AG09309 (cell line): ENCODE data around the gene TMC1.

Experiments
- DNase-seq: peaks from one replicate; pipeline ENCODE4 v3.0.0-alpha.2; 2010; ENCODE audit warnings: low read depth
- H3K4me3 ChIP-seq: 2 replicates; pipeline ENCODE4 v1.5.1; 2011; ENCODE audit warnings: mild to moderate bottlenecking, low read depth, low read length, moderate library complexity; ENCODE audit not compliant: control insufficient read depth
- TF ChIP-seq, protein P1 (sequence below): IDR thresholded peaks from 2 replicates; pipeline ENCODE4 v1.5.1; 2011; ENCODE audit warnings: mild to moderate bottlenecking, low read depth, low read length, inconsistent platforms; ENCODE audit not compliant: insufficient read depth, control insufficient read depth; ENCODE audit errors: missing control alignments

Gene TMC1

DNA sequence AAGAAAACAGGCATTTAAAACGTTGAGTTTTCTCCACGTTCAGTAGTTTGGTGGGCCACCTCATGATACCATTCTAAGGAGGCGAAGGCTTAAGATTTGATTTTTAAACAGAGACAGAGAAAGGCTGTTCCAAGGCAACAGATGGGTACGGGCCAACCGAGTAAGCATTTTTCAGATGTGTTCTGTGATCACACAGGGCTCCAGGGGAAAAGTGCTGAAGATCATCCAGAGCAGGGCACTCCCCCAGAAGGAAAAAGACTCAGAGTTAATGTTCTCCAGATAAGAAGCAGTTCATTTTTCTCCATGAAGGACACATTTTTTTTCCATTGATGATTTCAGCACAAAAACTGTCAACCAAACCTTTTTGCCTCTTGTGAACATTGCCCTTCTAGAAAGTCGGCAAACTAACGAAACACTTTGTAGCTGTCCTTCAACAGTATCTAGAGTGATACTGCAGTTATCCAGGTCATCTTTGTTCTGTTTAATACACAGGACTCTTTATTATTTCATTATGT, 292.7 kb downstream of the TMC1 start:
- no peak for DNase-seq
- H3K4me3 ChIP-seq = no peak overlapping the region
- TF ChIP-seq, protein P1, sequence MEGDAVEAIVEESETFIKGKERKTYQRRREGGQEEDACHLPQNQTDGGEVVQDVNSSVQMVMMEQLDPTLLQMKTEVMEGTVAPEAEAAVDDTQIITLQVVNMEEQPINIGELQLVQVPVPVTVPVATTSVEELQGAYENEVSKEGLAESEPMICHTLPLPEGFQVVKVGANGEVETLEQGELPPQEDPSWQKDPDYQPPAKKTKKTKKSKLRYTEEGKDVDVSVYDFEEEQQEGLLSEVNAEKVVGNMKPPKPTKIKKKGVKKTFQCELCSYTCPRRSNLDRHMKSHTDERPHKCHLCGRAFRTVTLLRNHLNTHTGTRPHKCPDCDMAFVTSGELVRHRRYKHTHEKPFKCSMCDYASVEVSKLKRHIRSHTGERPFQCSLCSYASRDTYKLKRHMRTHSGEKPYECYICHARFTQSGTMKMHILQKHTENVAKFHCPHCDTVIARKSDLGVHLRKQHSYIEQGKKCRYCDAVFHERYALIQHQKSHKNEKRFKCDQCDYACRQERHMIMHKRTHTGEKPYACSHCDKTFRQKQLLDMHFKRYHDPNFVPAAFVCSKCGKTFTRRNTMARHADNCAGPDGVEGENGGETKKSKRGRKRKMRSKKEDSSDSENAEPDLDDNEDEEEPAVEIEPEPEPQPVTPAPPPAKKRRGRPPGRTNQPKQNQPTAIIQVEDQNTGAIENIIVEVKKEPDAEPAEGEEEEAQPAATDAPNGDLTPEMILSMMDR = no peak

DNA sequence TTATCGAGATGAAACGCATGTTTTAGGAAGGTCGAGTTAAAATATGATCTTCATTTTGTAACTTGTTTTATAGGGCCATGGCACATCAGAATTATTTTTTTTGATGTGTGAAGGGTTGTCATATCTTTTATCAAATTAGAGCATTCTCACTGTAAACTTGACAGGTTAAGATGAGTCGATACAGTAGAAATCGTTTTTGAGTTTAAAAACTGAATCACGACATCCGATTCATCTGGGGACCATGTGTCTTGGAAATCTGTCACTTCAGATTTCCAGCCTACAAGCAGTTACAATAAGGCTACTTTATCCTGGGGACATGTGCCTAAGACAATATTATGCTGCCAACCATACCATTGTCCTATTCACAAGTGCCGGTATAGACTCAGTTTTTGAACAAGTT, 295.3 kb downstream of the TMC1 start:
- TF ChIP-seq, protein P1 = no peak
- no peak for DNase-seq
- H3K4me3 ChIP-seq = no peak overlapping the region

DNA sequence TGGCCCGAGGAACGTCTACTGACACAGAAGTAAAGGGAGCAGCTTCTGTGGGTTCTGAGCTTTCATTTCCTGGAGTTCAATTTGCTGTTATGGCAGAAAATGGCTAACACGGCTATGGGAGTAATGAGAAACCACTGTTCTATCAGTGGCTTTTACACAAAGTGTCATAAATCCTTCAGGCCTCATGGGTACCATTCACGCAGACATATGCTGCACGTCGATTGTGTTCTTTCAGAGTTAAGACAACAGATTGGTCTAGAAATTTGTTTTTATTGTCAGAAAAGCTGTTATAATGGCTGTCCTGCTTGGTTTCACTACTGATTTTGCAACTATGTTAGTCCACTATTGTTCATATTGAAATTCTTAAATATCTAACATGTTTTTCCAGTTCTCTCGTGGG, 296.0 kb downstream of the TMC1 start:
- TF ChIP-seq, protein P1 = no peak
- no peak overlapping the region for H3K4me3 ChIP-seq
- DNase-seq = no peak

DNA sequence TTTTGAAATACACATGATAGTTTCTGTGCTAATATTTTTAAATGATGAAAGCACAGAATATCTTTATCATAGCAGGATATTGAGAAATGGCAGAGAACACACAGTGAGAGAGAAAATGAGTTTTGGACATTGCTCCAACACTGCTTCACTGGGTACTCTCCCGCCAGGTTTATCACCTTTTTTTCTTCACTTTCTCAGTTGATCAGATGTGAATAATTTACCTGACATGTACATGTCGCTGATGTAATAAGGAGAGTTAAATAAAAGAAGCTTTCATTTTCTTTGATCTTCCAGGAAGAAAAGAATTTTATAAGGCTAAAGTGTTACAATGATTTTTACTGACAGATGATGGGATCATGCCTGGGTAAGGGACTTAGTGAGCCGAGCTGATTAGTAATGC, 297.0 kb downstream of the TMC1 start:
- no peak overlapping the region for H3K4me3 ChIP-seq
- TF ChIP-seq, protein P1 = no peak
- DNase-seq = no peak

DNA sequence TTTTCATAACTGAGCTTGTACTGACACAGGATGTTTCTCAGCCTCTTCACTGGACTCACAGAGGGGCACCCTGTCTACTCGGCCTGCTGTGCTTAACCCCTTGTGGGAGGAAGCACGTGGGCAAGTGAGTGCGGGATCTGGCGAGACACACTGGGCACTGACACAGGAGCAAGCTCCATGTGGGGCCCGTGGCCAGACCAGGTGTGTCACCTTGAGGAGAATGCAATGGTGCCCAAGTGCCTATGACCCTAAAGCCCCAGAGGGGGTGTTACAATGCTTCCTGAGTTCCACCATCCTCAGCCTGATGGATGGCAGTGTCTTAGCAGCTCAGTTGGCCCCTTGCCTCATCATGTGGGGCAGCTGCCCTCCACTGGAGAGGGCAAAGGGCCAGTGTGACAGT, 302.6 kb downstream of the TMC1 start:
- no peak overlapping the region for H3K4me3 ChIP-seq
- TF ChIP-seq, protein P1 = no peak
- no peak for DNase-seq

DNA sequence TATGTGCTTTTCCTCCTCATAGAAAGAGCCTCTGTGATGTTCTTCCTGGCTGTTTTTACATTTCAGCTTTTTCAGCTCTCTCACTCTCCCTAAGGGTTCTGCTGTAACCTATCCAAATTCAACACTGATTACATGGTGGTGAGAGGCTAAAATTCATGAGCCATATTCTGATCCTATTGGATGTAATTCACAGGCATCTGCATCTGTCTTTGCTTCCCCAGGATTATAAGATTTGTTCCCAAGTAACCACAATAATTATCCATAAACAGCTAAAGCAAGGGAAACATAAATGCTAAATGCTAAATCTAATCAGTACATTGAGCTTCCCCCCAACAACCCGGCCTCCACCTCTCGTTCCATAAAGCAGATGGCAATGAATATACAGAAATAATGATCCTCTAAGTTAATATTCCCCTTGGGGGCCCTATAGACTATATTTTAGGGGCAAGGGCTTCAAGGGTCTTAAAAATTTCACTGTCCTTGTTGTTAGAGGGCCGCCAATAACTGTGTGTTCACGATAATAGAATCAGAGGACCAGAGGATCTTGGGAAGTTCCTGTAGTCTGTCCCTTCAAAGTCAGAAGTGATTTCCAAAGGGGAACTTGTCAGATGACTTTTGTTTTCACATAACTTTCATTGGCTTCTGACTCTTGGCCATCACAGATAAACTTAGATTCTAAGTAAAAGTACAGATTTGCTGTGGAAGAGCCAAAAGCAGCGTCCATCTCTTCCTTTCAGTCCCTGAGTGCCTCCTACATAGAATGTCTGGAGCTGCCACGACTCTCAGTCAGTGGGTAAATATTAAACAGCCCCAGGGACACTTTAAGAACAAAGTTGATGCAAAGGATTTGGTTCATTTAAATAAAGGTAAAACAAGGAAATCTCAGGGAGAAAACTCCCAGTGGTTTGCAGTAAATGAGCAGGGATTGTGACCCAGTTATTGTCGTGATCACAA, 305.9 kb downstream of the TMC1 start:
- TF ChIP-seq, protein P1 = no peak

More for the DNA sequence above, 305.9 kb downstream of the TMC1 start:
- DNase-seq = no peak
- H3K4me3 ChIP-seq = no peak overlapping the region
